ENCODE data around the gene BCR.
A peak's percentile ranks its signal among the peaks of the same experiment; 100 is the strongest.

Gene BCR

DNA sequence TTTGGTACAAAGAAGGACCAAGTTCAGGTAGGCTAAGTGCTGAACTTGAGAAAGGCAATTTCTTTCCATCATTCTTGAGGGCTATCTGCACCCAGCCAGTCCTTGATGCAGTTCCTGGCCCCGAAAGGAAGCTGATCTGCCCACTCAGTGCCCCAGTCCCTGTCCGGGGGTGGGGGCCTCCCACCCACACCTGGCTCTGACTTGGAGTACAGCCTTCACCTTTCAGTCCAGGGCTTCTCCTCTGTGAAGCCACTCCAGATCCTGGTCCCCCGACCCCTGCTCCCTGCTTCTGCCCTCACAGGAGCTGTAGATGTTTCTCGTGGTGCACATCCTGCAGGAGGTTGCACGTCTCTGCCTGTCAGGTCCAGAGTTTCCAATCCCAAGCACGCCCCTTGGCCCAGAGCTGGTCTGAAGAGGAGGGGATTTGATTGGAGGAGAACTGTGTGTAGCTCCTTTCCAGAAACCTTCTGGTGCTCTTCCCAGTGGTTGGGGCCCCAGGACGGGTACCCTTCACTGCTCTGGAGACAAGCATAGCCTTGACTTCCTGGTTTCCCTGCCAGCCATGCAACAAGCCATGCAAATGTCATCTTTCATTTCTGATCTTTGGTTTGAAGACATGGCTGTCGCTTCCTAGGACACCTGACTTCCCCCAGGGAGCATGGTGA is 75.3 kb downstream of the BCR start:
- H3K4me3 Mint-ChIP-seq = no peak overlapping the region
- DNase-seq = no peak
- H3K4me1 Mint-ChIP-seq = peaks cover 49% of the 10 kb centered on the region
- H3K27ac Mint-ChIP-seq = no peak overlapping the region
- H3K27me3 Mint-ChIP-seq (ENCODE audit: low read depth, poor library complexity) = no peaks in the 10 kb centered on the region
- H3K36me3 Mint-ChIP-seq (ENCODE audit: low read depth) = peaks cover 21% of the 10 kb centered on the region
- TF ChIP-seq, protein P1, sequence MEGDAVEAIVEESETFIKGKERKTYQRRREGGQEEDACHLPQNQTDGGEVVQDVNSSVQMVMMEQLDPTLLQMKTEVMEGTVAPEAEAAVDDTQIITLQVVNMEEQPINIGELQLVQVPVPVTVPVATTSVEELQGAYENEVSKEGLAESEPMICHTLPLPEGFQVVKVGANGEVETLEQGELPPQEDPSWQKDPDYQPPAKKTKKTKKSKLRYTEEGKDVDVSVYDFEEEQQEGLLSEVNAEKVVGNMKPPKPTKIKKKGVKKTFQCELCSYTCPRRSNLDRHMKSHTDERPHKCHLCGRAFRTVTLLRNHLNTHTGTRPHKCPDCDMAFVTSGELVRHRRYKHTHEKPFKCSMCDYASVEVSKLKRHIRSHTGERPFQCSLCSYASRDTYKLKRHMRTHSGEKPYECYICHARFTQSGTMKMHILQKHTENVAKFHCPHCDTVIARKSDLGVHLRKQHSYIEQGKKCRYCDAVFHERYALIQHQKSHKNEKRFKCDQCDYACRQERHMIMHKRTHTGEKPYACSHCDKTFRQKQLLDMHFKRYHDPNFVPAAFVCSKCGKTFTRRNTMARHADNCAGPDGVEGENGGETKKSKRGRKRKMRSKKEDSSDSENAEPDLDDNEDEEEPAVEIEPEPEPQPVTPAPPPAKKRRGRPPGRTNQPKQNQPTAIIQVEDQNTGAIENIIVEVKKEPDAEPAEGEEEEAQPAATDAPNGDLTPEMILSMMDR (IDR thresholded peaks at IDR 0.05) = no peak
- H3K9me3 Mint-ChIP-seq = no peaks in the 10 kb centered on the region

DNA sequence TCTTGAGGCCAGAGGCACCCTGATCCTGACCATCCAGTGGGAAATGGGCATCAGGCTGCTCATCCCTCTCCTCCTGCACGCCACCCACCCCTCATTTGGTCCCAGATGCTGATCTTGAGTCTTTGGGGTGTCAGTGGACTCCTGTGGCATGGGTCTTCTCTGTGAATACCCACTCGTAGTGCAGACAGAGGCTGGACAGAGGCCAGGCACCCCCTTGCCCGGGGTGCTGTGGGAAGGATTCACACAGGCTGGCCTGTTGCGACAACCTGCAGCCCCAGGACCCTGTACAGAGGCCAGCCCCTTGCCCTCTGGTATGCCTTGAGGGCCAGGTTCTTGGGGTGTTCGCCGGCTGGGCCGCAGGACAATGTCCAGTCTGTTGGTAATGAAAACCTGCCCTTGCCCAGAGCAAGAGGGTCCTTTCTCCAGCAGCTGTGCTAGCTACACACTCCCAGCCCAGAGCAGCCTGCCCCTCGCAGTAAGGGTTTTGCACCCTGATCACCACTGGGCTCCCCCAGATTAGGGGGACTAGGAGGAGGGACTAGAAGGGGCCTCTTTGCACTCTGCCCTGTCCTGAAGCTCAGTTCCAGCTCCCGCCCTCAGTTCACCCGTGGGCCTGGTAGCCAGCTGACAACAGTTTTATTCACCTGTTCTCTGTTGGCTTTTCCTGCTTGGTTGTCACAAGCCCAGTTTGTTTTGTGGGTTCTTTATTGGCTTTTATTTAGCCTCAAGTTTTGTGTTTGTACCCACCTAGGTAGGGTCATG is 76.0 kb downstream of the BCR start:
- H3K9me3 Mint-ChIP-seq = no peaks in the 10 kb centered on the region
- no peaks in the 10 kb centered on the region for H3K27me3 Mint-ChIP-seq (ENCODE audit: low read depth, poor library complexity)
- H3K36me3 Mint-ChIP-seq (ENCODE audit: low read depth) = peaks cover 21% of the 10 kb centered on the region
- H3K27ac Mint-ChIP-seq = no peak overlapping the region
- no peak for DNase-seq
- H3K4me1 Mint-ChIP-seq = peaks cover 43% of the 10 kb centered on the region
- no peak overlapping the region for H3K4me3 Mint-ChIP-seq
- TF ChIP-seq, protein P1 (IDR thresholded peaks at IDR 0.05) = no peak

DNA sequence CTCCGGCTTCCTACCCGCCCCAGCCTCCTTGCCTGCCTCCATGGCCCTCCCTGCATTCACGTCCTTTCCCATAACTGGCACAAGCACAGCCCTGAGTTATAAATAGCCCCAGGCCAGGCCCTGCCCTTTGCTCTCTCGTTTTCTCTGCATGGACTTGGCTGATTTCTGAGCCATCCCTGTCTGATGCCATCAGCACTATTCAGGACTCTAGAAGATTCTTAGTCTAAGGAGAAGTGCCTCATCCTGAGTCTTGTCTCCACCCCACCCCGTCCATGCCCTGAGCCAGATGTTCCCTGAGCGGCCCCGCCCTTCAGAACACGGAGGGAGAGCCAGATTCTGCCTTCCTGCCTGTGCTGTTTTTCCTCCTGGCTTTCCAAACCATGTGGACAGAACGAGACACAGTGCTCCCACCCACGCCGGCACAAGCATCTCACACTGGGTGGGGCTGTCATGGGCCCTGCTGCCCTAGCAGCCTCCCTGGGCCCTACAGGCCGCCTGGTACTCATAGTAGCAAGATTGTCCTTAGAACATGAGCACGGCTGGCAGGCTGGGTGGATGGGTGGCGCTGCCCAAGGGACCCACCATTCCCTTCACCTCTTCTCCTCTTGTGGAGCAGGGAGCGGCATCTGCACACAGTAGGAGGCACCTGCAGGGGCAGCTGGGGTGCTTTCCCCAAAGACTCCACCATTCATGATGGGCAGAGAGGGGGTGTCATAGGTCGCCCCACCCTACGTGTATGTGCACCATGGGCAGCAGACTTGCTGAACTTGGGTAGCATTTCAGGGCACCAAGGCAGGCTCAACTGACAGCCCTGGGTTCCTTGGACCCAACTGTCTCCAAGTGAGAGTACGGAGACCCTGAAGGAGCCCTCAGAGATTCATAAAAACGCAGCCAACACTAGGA is 76.9 kb downstream of the BCR start:
- Mint-ChIP-seq H3K9me3 (no peaks in the 10 kb centered on the region), H3K4me3 (no peak overlapping the region), H3K4me1 (peaks cover 48% of the 10 kb centered on the region), H3K27me3 (ENCODE audit: low read depth, poor library complexity) (no peaks in the 10 kb centered on the region), H3K27ac (peak overlapping the region; percentile 63), H3K36me3 (ENCODE audit: low read depth) (peaks cover 21% of the 10 kb centered on the region)
- no peak for DNase-seq
- TF ChIP-seq, protein P1 (IDR thresholded peaks at IDR 0.05) = no peak

DNA sequence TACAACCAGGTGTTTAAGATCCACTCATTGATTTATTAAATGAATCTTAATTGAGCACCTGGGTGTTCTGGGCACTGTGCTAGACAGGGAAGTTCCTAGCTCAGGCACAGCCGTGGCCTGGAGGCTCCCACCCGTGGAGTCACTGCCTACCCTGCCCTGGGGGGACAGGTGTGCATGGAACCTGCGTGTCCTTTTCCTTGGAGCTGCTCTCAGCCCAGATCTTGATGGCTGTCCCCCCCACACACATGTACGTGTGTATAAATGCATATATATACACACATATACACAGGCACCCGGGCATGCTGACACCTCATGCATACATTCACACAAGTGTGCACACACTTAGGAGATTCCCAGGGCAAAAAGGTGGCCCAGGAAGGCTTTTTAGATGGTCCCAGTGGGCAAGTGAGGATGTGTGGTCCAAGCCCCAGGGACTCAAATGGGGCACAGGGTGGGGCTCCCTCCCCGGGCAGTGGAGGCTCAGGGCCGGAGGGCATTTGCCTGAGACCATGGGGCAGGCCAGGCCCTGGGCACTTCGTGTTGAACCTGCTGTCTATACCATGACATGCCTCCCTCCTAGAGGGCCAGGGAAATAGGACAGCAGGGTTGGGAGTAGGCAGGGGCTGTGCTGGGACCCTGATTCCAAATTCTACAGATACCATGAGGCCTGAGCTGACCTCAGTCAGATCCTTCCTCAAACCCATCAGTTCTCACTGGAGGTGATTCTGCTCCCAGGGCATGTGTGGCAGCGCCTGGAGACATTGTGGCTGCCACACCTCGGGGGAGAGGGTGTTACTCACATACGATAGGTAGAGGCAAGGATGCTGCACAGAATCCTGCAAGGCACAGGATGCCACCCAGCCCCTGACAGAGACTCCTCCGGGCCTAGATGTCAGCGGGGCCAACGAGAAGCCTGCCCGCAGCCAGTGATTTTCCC is 77.8 kb downstream of the BCR start:
- Mint-ChIP-seq H3K4me3 (no peak overlapping the region), H3K36me3 (ENCODE audit: low read depth) (peaks cover 21% of the 10 kb centered on the region), H3K27me3 (ENCODE audit: low read depth, poor library complexity) (no peaks in the 10 kb centered on the region), H3K4me1 (peaks cover 49% of the 10 kb centered on the region), H3K9me3 (no peaks in the 10 kb centered on the region), H3K27ac (no peak overlapping the region)
- TF ChIP-seq, protein P1 (IDR thresholded peaks at IDR 0.05) = no peak
- DNase-seq = no peak

DNA sequence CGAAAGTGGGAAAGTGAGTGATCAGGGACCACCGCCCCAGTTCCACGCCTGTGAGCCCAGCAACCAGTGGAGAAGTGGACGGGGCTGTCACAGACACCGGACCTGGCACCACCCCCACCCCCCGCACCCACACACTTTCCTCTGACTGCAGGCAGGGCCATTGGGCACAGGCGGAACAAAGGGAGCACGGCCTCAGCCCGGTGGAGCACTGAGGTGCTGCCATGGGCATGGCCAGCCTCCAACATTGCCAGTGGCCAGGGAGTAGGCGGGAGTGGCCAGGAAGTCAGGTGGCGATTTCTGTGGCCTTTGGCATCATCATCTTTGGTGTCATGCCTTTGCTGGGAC is 78.5 kb downstream of the BCR start:
- H3K9me3 Mint-ChIP-seq = no peaks in the 10 kb centered on the region
- TF ChIP-seq, protein P1 (IDR thresholded peaks at IDR 0.05) = no peak
- no peak overlapping the region for H3K27ac Mint-ChIP-seq
- no peak overlapping the region for H3K4me3 Mint-ChIP-seq
- H3K27me3 Mint-ChIP-seq (ENCODE audit: low read depth, poor library complexity) = no peaks in the 10 kb centered on the region
- DNase-seq = no peak
- peaks cover 22% of the 10 kb centered on the region for H3K36me3 Mint-ChIP-seq (ENCODE audit: low read depth)
- H3K4me1 Mint-ChIP-seq = peaks cover 49% of the 10 kb centered on the region
